ENCODE data around the gene PLLP.
"Not testable (repeated sequence)": the region's sequence is repeated elsewhere in the genome, so short reads cannot be mapped to it uniquely, and the experiment has no call there.

Gene PLLP

DNA sequence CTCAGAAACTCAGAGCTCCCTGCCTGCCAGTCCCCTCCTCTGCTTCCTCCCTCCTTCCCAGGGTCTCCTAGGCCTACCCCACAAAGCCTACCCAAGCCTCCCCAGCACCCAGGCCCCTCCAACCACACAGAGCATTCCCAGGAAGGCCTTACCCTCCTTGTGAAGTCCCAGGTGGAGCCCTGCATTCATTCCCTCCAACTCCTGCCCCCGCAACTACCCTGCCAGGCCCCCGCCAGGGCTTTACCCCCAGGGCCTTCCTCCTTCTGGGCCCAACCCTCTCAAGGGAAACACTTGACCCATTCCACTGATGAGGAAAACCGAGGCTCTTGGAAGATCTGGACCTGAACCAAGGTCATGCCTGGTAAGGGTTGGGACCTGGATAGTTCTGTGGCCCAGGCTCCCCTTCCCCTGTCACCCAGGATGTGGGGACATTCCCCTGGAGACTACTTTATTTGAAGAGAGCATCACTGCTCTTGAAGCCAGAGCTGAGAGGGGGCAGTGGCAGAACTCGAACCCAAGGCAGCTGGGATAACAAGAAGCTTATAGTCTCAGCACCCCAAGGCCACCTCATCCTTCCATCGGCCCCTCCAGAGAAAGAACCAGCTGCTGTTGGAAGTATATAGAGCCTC lies 12.5 kb downstream of the PLLP start:
- ATAC-seq = no peak

DNA sequence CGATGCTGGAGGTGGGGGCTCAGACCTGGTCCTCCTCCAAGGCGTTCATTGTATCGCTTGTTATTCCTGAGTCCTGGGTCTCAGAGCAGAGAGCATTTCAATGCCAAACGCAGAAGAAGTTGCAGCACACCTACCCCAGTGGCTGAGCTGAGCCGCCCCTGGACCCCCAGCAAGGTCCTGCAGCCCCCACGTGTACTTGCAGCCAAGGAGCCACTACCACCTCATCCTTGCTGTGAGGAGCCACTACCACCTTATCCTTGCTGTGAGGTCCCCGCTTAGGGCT lies 13.5 kb downstream of the PLLP start:
- ATAC-seq = no peak

DNA sequence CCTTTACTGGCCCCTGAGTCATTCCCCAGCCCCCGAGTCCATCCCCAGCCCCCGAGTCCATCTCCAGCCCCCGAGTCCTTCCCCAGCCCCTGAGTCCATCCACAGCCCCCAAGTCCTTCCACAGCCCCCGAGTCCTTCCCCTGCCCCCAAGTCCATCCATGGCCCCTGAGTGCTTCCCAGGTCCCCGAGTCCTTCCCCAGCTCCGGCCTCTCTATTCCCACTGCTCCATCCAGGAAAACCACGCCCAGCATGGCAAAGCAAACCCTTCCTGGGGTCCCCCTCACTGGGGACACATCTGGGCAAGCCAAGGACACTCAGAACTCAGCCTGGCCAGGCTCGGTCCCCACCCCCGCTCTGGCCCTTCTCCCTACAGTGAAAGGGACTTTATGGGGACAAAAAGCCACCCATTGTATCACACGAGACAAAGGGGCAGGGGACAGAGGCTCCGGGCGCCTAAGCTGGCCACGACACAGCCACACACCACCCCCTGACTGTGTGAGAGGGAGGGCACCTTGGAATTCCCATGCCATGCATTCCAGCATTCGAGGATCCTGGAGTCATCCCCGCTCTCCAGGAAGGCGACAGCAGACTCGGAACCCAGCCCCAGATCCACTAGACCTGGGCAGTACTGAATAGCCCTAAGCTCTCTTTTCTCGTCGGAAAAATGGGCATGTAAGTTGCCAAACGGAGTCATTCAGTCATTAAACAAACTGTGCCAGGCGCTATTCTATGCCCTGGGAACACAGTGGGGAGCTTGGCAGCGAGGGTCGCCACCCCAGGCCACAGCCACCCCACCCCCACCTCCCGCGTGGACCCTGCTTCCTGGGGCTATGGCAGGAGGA lies 14.0 kb downstream of the PLLP start:
- ATAC-seq = no peak

DNA sequence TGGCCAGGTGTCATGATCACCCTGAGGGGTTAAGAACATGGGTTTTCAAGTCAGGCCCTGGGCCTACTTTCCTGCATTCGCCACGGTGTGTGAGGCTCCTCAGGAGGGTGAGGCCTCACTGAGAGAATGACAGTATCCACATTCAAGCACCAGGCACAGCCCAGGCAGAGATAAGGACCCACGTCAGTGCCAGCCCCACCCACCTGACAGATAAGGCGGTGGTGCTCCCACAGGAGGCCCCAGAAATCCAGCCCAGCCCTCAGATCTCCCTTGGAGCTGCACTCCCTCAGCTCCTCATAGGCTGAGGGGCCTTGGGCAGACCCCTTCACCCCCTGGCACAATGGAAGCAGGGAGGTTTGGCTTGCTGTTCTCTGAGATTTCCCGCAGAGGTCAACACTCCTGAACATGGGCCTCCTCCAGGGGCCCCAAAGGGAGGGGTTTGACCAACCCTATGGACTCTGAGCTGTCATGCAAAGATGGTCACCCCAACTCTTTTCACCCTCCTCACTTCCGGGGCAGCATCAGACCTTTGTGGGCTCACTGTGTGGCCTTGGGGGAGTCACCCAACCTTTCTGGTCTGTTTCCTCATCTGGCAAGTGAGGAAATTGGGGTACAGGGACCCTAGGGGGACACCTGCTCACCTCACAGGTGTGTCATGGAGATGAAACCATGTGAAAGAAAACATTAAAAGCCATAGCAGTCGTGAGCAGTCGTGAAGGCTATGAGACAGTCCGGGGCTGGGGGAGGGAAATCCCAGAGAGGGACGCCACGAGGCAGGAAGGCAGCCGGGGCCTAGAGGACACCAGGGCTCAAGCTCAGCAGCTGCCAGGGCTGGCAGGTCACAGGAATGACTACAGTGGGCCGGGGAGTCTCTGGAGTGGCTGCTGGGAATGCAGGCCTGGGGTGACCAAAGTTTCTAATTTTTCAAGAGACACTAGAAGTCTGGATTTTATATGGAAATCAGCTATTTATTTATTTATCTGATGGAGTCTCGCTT lies 15.4 kb downstream of the PLLP start:
- ATAC-seq = no peak

DNA sequence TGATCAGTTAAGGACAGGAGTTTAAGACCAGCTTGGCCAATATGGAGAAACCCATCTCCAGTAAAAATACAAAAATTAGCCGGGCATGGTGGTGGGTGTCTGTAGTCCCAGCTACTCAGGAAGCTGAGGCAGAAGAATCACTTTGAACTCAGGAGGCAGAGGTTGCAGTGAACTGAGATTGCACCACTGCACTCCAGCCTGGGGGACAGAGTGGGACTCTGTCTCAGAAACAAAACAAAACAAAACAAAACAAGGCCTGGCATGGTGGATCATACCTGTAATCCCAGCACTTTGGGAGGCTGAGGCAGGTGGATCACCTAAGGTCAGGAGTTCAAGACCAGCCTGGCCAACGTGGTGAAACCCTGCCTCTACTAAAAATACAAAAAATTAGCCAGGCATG lies 17.1 kb downstream of the PLLP start:
- not testable (repeated sequence) for ATAC-seq

DNA sequence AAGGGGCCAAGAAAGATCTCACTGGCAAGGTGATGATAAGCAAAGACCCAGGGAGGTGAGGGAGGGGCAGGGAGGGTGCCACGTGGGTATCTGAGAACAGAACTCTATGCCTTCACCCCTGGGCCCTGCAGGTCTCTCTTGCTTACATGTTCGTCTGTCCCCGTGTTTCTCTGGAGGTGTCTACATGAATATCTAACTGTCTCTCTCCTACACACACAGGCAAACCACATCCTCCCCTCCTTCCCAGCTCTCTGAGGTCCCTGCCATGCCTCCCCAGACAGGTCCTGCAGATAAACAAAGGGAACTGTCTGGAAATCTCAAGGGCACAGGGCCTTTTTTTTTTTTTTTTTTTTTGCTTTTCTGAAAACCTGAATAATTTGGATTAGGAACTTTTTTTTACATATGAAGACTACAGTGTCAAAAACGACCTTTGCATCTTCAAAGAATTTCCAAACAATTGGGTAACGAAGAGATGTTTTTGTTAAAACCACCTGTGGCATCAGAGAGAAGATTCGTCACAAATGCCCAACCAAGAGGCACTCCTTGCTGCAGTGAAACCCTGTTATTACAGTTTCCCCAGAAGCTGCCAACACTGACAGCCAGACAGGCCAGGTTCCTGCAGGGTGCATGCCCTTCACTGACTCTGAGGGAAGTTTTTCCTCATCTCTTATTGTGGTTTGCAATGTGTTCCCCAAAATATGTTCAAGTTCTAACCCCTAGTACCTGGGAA lies 17.8 kb downstream of the PLLP start:
- ATAC-seq = peak; percentile 21 to 42

DNA sequence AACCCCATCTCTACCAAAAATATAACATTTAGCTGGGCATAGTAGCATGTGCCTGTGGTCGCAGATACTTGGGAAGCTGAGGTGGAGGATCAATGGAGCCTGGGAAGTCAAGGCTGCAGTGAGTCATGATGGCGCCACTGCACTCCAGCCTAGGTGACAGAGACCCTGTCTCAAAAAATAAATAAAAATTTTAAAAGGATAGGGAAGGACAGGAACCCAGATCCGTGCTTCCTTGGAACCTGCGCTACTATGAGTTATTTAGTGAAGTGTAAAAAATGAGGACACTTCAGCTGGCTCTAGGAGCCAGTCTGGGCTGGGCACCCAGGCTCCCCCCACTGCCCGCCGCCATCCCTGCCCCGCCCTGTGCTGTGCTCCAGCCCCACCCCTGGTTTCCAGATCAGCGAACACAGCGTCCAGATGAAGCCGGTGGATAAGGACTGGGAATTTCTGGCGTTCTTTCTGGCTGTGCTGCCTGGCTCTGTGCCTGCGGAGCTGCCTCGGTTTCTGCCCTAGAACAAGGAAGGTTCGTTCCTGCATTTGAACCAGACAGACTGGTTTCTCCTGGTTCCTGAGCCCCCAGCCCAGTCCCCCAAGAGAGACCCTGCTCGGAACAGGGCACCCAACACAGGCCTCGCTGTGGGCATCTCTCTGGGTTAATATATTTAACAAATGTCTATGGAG lies 18.5 kb downstream of the PLLP start:
- no peak for ATAC-seq

DNA sequence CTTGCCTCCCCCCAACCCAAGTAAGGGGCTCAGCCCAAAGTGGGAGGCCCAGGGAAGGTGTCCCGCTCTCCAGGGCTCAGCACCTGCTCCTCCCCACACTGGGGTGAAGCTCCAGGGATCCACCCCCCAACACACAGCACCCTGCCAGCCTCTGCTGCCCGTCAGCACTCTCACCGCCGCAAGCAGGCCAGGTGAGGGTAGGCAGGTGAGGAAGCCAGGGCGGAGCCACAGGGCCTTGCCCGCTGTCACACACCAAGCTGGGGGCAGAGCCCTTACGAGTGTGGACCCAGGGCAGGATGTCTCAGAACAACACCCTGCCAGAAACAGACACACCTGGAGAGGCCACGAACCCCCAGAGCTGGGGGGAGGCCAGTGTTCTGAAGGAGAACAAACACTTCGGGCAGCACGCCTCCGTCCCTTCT lies 19.5 kb downstream of the PLLP start:
- no peak for ATAC-seq

DNA sequence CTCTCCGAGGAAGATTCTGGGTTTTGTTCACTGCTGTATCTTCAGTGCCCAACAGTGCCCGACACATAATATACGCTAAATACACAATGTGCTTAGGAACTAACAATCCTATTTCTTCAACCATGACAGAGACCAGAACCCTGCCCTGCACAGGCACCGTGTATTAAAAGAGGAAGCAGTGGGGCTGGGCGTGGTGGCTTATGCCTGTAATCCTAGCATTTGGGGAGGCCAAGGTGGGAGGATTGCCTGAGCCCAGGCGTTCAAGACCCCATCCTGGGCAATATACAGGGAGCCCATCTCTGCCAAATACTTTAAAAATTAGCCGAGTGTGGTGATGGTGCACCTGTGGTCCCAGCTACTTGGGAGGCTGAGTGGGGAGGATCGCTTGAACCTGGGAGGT lies 20.1 kb downstream of the PLLP start:
- no peak for ATAC-seq

DNA sequence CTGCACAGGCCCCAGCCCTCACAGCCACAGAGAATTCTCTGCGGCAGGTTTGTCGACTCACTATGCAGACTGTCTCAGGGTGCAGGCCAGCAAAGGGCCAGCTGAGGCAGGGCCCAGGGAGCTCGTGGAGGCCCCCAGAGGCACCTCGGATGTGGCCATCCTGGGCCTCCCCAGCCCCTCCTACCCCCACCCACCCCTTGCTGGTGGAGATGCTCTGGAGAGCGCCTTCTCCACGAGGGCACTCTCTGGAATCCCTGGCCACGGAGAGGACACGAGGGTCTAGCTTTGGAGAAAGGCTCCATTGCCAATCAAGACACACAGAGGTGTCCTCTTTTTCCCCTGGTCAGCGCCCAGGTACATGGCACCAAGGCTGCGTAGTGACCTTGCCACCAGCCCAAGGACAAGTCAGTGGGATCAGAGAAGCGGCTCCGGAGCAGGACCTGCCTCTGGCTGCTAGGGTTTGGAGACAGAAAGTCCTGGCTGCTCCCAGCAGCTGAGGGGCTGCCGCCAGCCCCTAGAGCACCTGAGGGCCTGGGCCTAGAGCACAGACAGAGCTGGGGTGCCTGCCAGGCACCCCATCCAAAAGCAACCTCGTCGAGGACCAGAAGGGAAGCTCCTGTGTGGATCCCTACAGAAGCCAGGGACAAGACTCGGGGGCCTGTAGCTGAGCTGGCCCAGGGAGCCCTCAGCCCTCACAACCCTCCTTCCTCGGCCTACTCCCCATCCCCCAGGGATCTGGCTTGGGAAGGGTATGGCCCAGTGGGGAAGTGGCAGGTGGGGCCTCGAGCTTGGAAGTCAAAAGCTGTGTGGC lies 20.7 kb downstream of the PLLP start:
- no peak for ATAC-seq

DNA sequence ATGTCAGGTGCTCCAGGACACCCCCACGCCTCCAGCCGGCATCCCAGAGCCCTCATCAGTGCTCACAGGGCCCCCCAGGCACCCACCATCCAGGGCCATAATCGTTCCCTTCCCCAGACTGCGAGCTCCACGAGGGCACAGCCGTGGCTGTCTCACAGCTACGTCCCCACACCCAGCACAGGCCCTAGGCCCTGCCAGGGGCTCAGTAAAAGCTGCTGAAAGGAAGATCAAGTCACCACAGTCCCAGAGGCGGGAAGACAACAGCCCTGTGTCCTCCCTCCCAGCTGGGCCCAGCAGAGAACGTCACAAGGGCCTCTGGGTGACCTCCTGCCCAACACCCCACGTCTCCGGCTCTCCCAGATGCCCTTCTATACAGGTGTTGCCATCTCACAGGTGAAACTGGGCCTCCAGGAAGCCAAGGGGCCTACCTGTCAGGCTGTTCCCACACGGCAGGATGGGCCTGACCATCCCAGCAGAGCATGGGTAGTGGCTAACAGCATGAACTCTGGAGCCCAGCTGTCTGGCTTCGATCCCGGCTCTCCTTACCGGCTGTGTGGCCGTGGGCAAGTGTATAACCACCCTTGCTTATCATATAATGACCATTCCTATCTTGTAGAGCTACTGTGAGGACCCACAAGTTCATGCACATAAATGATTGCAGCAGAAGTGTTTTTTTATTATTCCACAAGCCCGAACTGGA lies 21.5 kb downstream of the PLLP start:
- ATAC-seq = no peak

DNA sequence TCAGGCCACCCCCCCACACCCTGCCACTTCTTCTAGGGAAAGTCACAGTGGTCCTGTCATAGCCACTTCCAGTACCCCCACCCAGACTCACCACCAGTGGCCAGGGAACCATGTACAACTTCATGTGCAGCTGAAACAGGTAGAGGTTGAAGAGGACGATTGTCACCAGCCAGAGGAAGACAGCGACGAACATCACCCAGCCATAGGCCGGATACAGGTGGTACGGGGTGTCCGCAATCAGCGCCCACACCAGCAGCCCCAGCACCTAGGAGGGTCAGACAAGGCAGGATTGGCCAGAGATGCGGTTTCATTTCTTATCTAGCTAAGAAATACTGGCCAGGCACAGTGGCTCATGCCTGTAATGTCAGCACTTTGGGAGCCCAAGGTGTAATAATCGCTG lies 22.7 kb downstream of the PLLP start:
- no peak for ATAC-seq

DNA sequence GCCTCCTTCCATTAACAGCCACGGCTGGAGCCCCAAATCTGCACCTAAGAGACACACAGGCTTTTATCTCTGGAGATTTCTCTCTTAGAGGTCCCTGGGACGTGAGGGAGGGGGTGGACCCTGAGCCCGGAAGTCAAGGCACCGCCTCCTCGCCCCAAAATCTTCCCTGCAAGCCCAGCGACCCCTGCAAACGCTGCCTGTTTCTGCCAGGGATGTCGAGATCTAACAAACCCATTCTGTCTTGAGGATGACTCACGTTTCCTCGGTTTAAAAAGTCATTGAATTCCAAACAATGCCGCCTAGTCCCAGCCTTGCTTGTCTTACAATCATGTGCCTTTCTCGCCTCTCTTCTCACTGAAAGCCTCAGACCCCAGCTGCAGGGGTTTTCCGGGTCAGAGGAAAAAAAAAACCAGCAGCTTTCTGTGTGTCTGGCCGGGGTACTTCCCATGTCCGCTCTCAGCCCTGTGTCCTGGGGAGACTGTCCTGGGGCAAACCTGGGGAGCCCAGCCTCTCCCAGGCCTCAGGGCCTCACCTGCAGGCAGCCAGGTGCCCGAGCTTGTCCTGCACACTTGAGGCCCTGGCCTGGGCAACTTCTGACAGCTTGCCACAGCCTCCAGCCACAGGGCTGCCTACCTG lies 24.1 kb downstream of the PLLP start:
- peak in 1 of 2 donors; percentile 7 for ATAC-seq

DNA sequence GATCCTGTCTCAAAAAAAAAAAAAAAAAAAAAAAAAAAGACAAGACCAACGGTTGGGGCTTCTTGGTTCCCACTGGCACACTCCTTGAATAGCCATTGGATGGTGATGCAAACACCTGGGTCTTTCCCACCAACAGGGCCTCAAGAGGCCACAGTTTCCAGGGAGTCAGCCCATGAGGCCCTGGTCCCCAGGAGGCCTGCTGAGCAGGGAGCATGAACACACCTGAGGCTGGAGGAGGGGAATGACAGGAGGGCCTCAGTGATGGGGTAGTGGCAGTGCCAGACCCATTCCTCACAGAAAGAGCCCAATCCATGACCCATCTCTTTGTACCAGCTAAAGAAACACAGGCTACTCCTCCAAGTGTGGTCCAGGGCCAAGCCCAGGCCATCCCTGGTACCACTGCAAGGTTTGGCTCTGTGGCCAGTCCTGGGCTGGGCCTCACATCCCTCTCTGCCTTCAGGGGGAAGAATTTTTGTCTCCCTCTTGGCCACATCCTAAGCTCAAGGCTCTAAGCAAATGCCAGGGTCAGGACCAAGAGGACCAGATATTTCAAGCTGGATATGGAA lies 25.5 kb downstream of the PLLP start:
- ATAC-seq = no peak

DNA sequence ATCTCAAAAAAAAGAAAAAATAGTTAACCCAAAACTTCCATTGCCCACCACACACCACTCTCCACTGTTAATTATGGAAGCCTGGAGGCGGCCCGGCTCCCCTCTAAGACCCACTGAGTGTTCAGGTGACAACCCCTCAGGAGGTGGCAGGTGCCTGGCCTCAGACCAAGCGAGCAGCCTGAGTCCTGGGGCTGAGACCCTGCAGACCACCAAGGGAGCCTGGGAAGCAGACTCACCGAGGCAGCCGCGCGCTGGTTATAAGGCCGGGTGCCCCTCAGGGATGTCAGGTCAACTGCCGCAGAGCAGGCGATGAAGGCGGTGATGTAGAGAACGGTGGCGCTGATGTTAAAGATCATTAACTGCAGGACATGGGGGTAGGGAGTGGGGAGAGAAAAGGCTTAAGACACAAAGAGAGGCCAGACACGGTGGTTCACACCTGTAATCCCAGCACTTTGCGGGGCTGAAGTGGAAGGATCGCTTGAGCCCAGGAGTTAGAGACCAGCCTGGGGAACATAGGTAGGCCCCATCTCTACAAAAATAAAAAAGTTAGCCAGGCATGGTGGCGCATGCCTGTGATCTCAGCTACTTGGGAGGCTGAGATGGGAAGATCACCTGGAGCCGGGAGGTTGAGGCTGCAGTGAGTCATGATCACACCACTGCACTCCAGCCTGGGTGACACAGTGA lies 26.1 kb downstream of the PLLP start:
- no peak for ATAC-seq

DNA sequence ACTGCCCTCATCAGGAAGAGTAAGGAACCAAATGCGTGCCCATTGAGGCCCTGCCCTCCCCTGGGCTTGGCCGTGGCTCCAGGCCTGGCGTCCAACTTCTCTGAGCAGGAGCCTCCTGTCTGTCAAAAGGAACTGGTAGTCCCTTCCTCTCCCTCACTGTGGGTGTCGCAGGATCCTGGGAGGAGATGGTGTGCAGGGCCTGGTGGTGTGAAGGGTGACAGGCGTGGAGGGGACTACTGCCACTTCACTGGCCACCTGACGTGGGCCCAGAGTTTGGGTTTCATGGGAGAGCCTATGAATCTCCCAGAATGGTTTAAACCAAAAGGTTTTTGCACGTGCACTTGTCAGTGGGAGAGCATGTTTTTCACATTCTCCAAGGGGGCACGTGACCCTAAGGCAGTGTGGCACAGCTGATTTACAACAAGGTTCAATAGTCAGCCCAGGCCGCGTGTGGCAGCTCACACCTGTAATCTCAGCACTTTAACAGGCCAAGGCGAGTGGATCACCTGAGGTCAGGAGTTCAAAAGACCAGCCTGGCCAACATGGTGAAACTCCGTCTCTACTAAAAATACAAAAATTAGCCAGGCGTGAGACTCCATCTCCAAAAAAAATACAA lies 26.9 kb downstream of the PLLP start:
- no peak for ATAC-seq

DNA sequence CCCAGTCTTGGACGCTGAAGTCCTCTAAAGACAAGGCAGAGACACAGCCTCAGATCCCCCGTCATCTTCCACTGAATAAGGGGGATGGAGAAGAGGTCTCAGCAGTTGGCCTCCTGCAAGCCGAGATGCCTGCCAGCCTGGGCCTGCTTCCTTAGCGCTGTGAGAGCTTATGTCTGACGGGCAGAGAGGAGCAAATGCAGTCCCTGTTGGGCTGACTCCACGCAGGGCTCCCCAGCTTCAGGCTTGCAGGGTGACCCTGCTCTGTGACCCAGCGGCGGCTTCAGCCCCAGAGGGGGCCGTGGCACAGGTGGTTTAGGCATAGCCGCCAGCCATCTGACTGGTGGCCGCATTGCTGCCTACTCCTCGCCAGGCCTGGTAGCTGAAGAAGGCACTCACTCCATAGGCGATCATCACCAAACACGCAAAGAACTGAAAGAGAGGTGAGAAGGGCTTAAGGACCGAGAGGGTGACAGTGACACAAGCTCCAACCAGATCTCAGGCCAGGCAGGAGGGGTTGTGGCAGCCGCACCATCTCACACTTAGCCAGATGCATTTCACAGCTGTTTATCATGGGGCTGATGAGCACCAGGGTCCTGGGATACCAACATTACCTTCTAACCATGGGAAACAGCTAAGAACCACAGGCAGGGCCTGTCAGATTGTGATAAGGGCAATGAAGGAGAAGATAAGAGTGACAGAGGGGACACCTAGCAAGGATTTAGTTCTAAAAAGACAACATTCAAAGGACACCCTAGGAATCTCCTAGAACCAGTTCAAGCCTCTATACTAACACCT lies 27.7 kb downstream of the PLLP start:
- ATAC-seq = no peak
